CD14-positive monocyte (primary cell): Measurements from ENCODE around the gene DENND1A. TPM values are rescaled to one million over a fixed set of nuclear protein-coding genes. Genes with fewer than 3 reads are reported as not detected.

Source experiments
- DNase-seq, 3 donors: peaks; one replicate each; pipeline ENCODE4 v3.0.0-alpha.2; 2011 to 2022
- H2AFZ ChIP-seq: 2 replicates; pipeline ENCODE4 v1.6.0; 2012; ENCODE audit warnings: mild to moderate bottlenecking, low read depth, low read length, inconsistent platforms; ENCODE audit not compliant: insufficient read depth, poor library complexity, severe bottlenecking
- H3K27ac ChIP-seq, 2 donors: 1 replicate in 1 of 2; 2 replicates in 1 of 2; pipeline ENCODE4 v1.5.1; 2012 to 2013; ENCODE audit warnings: low read length in 2 of 2, control low read depth in 1 of 2, inconsistent platforms in 1 of 2, low read depth in 1 of 2, mild to moderate bottlenecking in 1 of 2
- H3K27me3 ChIP-seq, 2 donors: one replicate each; pipeline versions ENCODE4 v1.6.0 to v1.6.1; 2011 to 2013; ENCODE audit warnings: low read length in 2 of 2; ENCODE audit not compliant: control insufficient read depth in 2 of 2, insufficient read depth in 2 of 2
- H3K36me3 ChIP-seq, 2 donors: replicated peaks in 1 of 2; 1 replicate in 1 of 2; 2 replicates in 1 of 2; pipeline versions ENCODE4 v1.5.1 to v1.6.1; 2012 to 2013; ENCODE audit warnings: low read length in 2 of 2, control low read depth in 1 of 2, inconsistent platforms in 1 of 2, mild to moderate bottlenecking in 1 of 2; ENCODE audit not compliant: insufficient read depth in 2 of 2, control insufficient read depth in 1 of 2
- H3K4me1 ChIP-seq, 2 donors: 1 replicate in 1 of 2; 2 replicates in 1 of 2; pipeline versions ENCODE4 v1.5.1 to v1.6.1; 2012 to 2013; ENCODE audit warnings: low read length in 2 of 2, control low read depth in 1 of 2, inconsistent platforms in 1 of 2, mild to moderate bottlenecking in 1 of 2, moderate library complexity in 1 of 2; ENCODE audit not compliant: insufficient read depth in 2 of 2, control insufficient read depth in 1 of 2
- H3K4me2 ChIP-seq: replicated peaks from 2 replicates; pipeline ENCODE3; 2012; ENCODE audit warnings: low read length, moderate library complexity, mild to moderate bottlenecking; ENCODE audit not compliant: poor library complexity, severe bottlenecking; ENCODE audit errors: extremely low read depth
- H3K4me3 ChIP-seq, 3 experiments: fragments of 200-600 bp in 1 of 3; sonication (generic) in 1 of 3; replicated peaks in 1 of 3; 1 replicate in 2 of 3; 2 replicates in 1 of 3; pipeline ENCODE4 v1.5.1; 2011 to 2013; ENCODE audit warnings: low read length in 3 of 3, mild to moderate bottlenecking in 3 of 3, control low read depth in 2 of 3, low read depth in 2 of 3, inconsistent platforms in 1 of 3, moderate library complexity in 1 of 3
- H3K79me2 ChIP-seq: 2 replicates; pipeline ENCODE4 v1.6.0; 2012; ENCODE audit warnings: mild to moderate bottlenecking, control low read depth, inconsistent platforms, low read length, moderate library complexity; ENCODE audit not compliant: insufficient read depth
- H3K9ac ChIP-seq: 2 replicates; pipeline ENCODE4 v1.6.0; 2017; ENCODE audit warnings: low read length, mild to moderate bottlenecking; ENCODE audit not compliant: insufficient read depth, poor library complexity, severe bottlenecking
- H3K9me3 ChIP-seq, 2 donors: replicated peaks in 1 of 2; 1 replicate in 1 of 2; 2 replicates in 1 of 2; pipeline versions ENCODE4 v1.5.1 to v1.6.1; 2012 to 2013; ENCODE audit warnings: low read length in 2 of 2, control low read depth in 1 of 2; ENCODE audit not compliant: control insufficient read depth in 1 of 2, insufficient read depth in 1 of 2
- H4K20me1 ChIP-seq: 2 replicates; pipeline ENCODE4 v1.6.0; 2012; ENCODE audit warnings: mild to moderate bottlenecking, low read length, control low read depth, moderate library complexity; ENCODE audit not compliant: insufficient read depth
- H3K27ac Mint-ChIP-seq, 7 donors: one replicate each; pipeline ENCODE4 v1.8.0; 2020; ENCODE audit warnings: mild to moderate bottlenecking in 7 of 7, mixed read lengths in 7 of 7, moderate library complexity in 6 of 7, inconsistent platforms in 2 of 7
- H3K27me3 Mint-ChIP-seq, 3 donors: one replicate each; pipeline ENCODE4 v1.8.0; 2021 to 2022; ENCODE audit warnings: low read depth in 3 of 3, mild to moderate bottlenecking in 3 of 3, mixed read lengths in 3 of 3, moderate library complexity in 3 of 3, inconsistent platforms in 1 of 3
- H3K36me3 Mint-ChIP-seq, 2 donors: one replicate each; pipeline ENCODE4 v1.8.0; 2020; ENCODE audit warnings: mixed read lengths in 2 of 2, inconsistent platforms in 1 of 2, mild to moderate bottlenecking in 1 of 2
- H3K4me1 Mint-ChIP-seq: one replicate; pipeline ENCODE4 v1.8.0; 2020; ENCODE audit warnings: mild to moderate bottlenecking, mixed read lengths
- H3K4me3 Mint-ChIP-seq, 2 donors: one replicate each; pipeline ENCODE4 v1.8.0; 2020; ENCODE audit warnings: mild to moderate bottlenecking in 2 of 2, mixed read lengths in 2 of 2, moderate library complexity in 1 of 2
- H3K9me3 Mint-ChIP-seq, 7 donors: one replicate each; pipeline ENCODE4 v1.8.0; 2020 to 2022; ENCODE audit warnings: mixed read lengths in 7 of 7, mild to moderate bottlenecking in 6 of 7, moderate library complexity in 6 of 7, inconsistent platforms in 2 of 7
- WGBS: methylation state at CpG from one replicate; pipeline ENCODE4 v1.1.5; 2013; ENCODE audit warnings: missing lambda C conversion rate; ENCODE audit not compliant: insufficient coverage; 5-methylcytosine and 5-hydroxymethylcytosine counted together
- intact Hi-C, 2 donors: fragments of 100-400 bp; cut with micrococcal nuclease; formaldehyde crosslinking; loops; one replicate each; pipeline versions ENCODE4 v1.15.0 to v1.15.1; 2023
- polyA plus RNA-seq, 3 donors: library from polyadenylated mRNA; depleted of rRNA in 1 of 3; unstranded in 2 of 3; stranded (reverse) in 1 of 3; fragments of 300-500 nt in 2 of 3; fragments of >200 nt in 1 of 3; fragmentation: Illumina TruSeq in 2 of 3; gene quantifications; 1 replicate in 2 of 3; 2 replicates in 1 of 3; pipeline ENCODE4 v1.2.3, GENCODE V29; 2012 to 2021
- TF ChIP-seq, protein P1 (sequence below): fragments of 200-600 bp; IDR thresholded peaks from one replicate; pipeline ENCODE4 v1.8.0; 2022; ENCODE audit warnings: antibody characterized with exemption, mild to moderate bottlenecking

Gene DENND1A
- polyA plus RNA-seq, 3 donors, result 24.8 to 73.0 (median 29.4) TPM

DNA sequence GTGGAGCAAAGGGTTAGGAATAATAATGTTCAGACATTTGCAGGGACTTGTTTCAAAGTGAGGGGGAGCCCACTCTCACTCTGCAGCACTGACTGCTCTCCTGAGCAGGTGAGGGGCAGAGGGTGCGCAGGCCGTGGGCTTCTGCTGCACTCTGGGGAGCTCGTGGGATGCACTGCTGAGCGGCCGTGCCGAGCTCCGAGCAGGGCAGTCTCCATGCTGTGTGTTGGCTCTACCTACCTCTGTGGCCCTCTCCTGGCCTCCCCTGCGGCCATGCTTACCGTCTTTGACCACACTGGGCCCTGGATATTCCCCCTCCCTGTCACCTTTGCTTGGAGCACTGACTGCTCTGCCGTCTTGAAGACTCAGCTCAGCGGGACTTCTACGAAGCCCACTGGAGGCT is 540.2 kb downstream of the DENND1A start:
- intact Hi-C loops, result no loop called here
- WGBS, result 86% methylated on average over 11 of the region's 12 CpGs

DNA sequence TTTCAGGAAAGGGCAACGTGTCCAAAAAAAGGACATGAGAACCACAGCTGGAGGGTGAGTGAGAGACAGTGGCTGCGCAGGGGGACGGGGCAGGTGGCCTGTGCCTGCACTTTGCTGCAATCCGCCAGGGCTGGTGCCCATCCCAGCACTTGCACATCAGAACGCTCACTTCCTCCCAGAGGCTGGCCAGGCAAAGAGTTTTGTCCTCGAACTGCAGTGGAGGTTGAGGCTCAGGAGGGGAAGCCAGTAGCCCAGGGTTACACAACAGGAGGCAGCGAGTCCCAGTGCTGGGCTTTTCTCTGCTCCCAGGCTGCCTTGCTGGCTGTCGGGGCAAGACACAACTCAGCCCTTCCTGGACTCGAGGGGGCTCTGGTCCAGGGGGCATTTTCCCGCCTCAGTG is 540.9 kb downstream of the DENND1A start:
- H3K27me3 ChIP-seq, result no peaks in the 10 kb centered on the region
- no peaks in the 10 kb centered on the region for H3K79me2 ChIP-seq
- H3K9me3 ChIP-seq, result no peaks in the 10 kb centered on the region
- peaks cover 0 to 8% (median 2%) of the 10 kb centered on the region in 7 donors for H3K9me3 Mint-ChIP-seq
- no peak overlapping the region for H3K27ac ChIP-seq
- H3K4me3 ChIP-seq, result no peak overlapping the region
- DNase-seq, result peak; percentile 39 to 58 (median 40)
- H3K27me3 Mint-ChIP-seq, result peaks cover 0 to 1% (median 0%) of the 10 kb centered on the region in 3 donors
- H2AFZ ChIP-seq, result no peak overlapping the region
- H3K4me2 ChIP-seq, result no peak overlapping the region
- H3K9ac ChIP-seq, result no peak overlapping the region
- H3K4me1 ChIP-seq, result peaks cover 30% of the 10 kb centered on the region in 2 donors
- WGBS, result 19% methylated on average over 3 of the region's 10 CpGs
- H3K36me3 Mint-ChIP-seq, result peaks cover 15 to 33% of the 10 kb centered on the region in 2 donors
- H3K36me3 ChIP-seq, result peaks cover 7 to 14% of the 10 kb centered on the region in 2 donors
- peaks cover 32% of the 10 kb centered on the region for H3K4me1 Mint-ChIP-seq
- intact Hi-C loops, result no loop called here
- TF ChIP-seq, protein P1, sequence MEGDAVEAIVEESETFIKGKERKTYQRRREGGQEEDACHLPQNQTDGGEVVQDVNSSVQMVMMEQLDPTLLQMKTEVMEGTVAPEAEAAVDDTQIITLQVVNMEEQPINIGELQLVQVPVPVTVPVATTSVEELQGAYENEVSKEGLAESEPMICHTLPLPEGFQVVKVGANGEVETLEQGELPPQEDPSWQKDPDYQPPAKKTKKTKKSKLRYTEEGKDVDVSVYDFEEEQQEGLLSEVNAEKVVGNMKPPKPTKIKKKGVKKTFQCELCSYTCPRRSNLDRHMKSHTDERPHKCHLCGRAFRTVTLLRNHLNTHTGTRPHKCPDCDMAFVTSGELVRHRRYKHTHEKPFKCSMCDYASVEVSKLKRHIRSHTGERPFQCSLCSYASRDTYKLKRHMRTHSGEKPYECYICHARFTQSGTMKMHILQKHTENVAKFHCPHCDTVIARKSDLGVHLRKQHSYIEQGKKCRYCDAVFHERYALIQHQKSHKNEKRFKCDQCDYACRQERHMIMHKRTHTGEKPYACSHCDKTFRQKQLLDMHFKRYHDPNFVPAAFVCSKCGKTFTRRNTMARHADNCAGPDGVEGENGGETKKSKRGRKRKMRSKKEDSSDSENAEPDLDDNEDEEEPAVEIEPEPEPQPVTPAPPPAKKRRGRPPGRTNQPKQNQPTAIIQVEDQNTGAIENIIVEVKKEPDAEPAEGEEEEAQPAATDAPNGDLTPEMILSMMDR, result no peak
- H4K20me1 ChIP-seq, result peaks cover 63% of the 10 kb centered on the region
- peak overlapping the region in 4 of 7 donors; percentile 21 to 78 (median 44) for H3K27ac Mint-ChIP-seq
- peak overlapping the region; percentile 6 to 24 for H3K4me3 Mint-ChIP-seq

More for the DNA sequence above, 540.2 kb downstream of the DENND1A start:
- Mint-ChIP-seq H3K27ac (peak overlapping the region in 1 of 7 donors; percentile 78), H3K4me1 (peaks cover 32% of the 10 kb centered on the region), H3K9me3 (peaks cover 0 to 10% (median 3%) of the 10 kb centered on the region in 7 donors), H3K4me3 (no peak overlapping the region), H3K27me3 (peaks cover 0 to 1% (median 0%) of the 10 kb centered on the region in 3 donors), H3K36me3 (peaks cover 15 to 31% of the 10 kb centered on the region in 2 donors)
- H3K27me3 ChIP-seq, result no peaks in the 10 kb centered on the region
- peaks cover 6 to 10% of the 10 kb centered on the region in 2 donors for H3K36me3 ChIP-seq
- no peak overlapping the region for H3K27ac ChIP-seq
- H3K9ac ChIP-seq, result peak overlapping the region; percentile 15
- H2AFZ ChIP-seq, result no peak overlapping the region
- H3K9me3 ChIP-seq, result no peaks in the 10 kb centered on the region
- H3K4me2 ChIP-seq, result no peak overlapping the region
- no peaks in the 10 kb centered on the region for H3K79me2 ChIP-seq
- peaks cover 59% of the 10 kb centered on the region for H4K20me1 ChIP-seq
- TF ChIP-seq, protein P1, result no peak
- H3K4me1 ChIP-seq, result peaks cover 30% of the 10 kb centered on the region in 2 donors
- DNase-seq, result no peak
- no peak overlapping the region for H3K4me3 ChIP-seq
